Right lobe of liver (tissue), 4 donors: ENCODE data around the gene ARHGAP44.
"Not testable (repeated sequence)": the region's sequence is repeated elsewhere in the genome, so short reads cannot be mapped to it uniquely, and the experiment has no call there.

ENCODE experiments used
- POLR2A ChIP-seq: fragments of 450-650 bp; IDR thresholded peaks from one replicate; pipeline ENCODE4 v1.6.1; 2017; ENCODE audit warnings: antibody characterized with exemption, mild to moderate bottlenecking
- TF ChIP-seq, protein P1 (sequence below), 4 donors: fragments of 200-600 bp in 3 of 4; fragments of 450-650 bp in 1 of 4; IDR thresholded peaks; one replicate each; pipeline versions ENCODE4 v1.5.1 to v1.8.0; 2016 to 2022; ENCODE audit warnings: antibody characterized with exemption in 4 of 4, mild to moderate bottlenecking in 2 of 4
- donor health status: DM: no; HTN: no; CAD: no.
- donor health status: DM: no; HTN: no; CAD: no.
- donor health status: DM: no; HTN: yes; CAD: no.

DNA sequence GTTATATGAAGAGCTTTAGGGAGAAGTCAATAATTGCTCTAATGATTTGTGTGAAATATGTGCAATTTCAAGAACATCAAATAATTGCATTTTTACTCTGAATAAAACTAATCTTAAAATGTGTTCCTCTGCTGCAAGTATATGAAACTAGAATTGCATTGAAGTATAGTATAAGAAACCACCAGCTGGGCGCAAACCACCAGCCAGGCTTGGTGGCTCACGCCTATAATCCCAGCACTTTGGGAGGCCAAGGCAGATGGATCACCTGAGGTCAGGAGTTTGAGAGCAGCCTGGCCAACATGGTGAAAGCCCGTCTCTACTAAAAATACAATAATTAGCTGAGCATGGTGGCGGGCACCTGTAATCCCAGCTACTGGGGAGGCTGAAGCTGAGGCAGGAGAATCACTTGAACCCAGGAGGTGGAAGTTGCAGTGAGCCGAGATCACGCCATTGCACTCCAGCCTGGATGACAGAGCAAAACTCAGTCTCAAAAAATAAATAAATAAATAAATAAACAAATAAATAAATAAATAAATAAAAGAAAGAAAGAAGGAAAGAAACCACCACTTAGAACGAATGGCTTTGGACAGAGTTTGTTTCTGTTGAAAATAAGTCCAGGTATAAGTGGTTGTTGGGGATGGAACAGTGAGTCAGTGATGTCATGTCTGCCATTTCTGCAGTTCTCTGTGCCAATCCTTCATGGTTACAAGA, 84.3 kb downstream of the ARHGAP44 start:
- TF ChIP-seq, protein P1, sequence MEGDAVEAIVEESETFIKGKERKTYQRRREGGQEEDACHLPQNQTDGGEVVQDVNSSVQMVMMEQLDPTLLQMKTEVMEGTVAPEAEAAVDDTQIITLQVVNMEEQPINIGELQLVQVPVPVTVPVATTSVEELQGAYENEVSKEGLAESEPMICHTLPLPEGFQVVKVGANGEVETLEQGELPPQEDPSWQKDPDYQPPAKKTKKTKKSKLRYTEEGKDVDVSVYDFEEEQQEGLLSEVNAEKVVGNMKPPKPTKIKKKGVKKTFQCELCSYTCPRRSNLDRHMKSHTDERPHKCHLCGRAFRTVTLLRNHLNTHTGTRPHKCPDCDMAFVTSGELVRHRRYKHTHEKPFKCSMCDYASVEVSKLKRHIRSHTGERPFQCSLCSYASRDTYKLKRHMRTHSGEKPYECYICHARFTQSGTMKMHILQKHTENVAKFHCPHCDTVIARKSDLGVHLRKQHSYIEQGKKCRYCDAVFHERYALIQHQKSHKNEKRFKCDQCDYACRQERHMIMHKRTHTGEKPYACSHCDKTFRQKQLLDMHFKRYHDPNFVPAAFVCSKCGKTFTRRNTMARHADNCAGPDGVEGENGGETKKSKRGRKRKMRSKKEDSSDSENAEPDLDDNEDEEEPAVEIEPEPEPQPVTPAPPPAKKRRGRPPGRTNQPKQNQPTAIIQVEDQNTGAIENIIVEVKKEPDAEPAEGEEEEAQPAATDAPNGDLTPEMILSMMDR (IDR thresholded peaks at IDR 0.05): not testable (repeated sequence)
- TF ChIP-seq POLR2A: not testable (repeated sequence)
